Central memory CD4-positive, alpha-beta T cell (primary cell): Measurements from ENCODE around the gene ZSWIM3.
"Not testable (repeated sequence)": the region's sequence is repeated elsewhere in the genome, so short reads cannot be mapped to it uniquely, and the experiment has no call there.

Experiments
- DNase-seq: peaks from one replicate; pipeline ENCODE4 v3.0.0; 2022
- total RNA-seq, 3 experiments: gene quantifications; one replicate each; lab custom pipeline; 2026; lab: John Stamatoyannopoulos, UW

ZSWIM3 gene
- 5.6 to 14.3 (median 9.0) reads per million in 3 experiments for total RNA-seq

GRCh38 chr20:45857114-45857881, at the start of gene ZSWIM3, which contains the start of gene ACOT8:
ZSWIM3 (plus strand) TSS chr20:45857614; CDS start chr20:45857826, 212 bp downstream.
ACOT8 (minus strand) TSS chr20:45857392; CDS start chr20:45857315, 77 bp downstream.
- DNase-seq: peak; percentile 98

- no peak for DNase-seq
These were observed 47.0 kb upstream of the ZSWIM3 start for GRCh38 chr20:45810191-45810970.

- peak; percentile 94 for DNase-seq
These were observed 45.0 kb upstream of the ZSWIM3 start, which contains the start of gene UBE2C for GRCh38 chr20:45812157-45813005. UBE2C (plus strand) TSS chr20:45812644; CDS start chr20:45812696, 52 bp downstream.

GRCh38 chr20:45813006-45813340, 44.4 kb upstream of the ZSWIM3 start:
- DNase-seq: no peak

- DNase-seq: no peak
These were observed 43.9 kb upstream of the ZSWIM3 start for GRCh38 chr20:45813489-45813888.

GRCh38 chr20:45814314-45814713, 43.1 kb upstream of the ZSWIM3 start:
- no peak for DNase-seq

- no peak for DNase-seq
These were observed 40.5 kb upstream of the ZSWIM3 start for GRCh38 chr20:45816951-45817350.

- DNase-seq: no peak
These were observed 39.8 kb upstream of the ZSWIM3 start for GRCh38 chr20:45817376-45818194.

GRCh38 chr20:45818239-45818638, 39.2 kb upstream of the ZSWIM3 start:
- DNase-seq: no peak

GRCh38 chr20:45819466-45819865, 37.9 kb upstream of the ZSWIM3 start:
- no peak for DNase-seq

GRCh38 chr20:45821947-45822346, 35.5 kb upstream of the ZSWIM3 start:
- no peak for DNase-seq

- no peak for DNase-seq
These were observed 34.6 kb upstream of the ZSWIM3 start for GRCh38 chr20:45822857-45823256.

- DNase-seq: peak; percentile 39
These were observed 33.2 kb upstream of the ZSWIM3 start for GRCh38 chr20:45823949-45824835.

- DNase-seq: no peak
These were observed 30.9 kb upstream of the ZSWIM3 start for GRCh38 chr20:45826381-45827019.

GRCh38 chr20:45827030-45827652, 30.3 kb upstream of the ZSWIM3 start, which contains the start of gene TNNC2:
TNNC2 (minus strand) TSS chr20:45827312; CDS start chr20:45827248, 64 bp downstream.
- no peak for DNase-seq

GRCh38 chr20:45827712-45828111, 29.7 kb upstream of the ZSWIM3 start:
- no peak for DNase-seq

GRCh38 chr20:45828589-45828988, 28.8 kb upstream of the ZSWIM3 start:
- no peak for DNase-seq

- DNase-seq: not testable (repeated sequence)
These were observed 27.7 kb upstream of the ZSWIM3 start for GRCh38 chr20:45829673-45830106.

GRCh38 chr20:45832619-45833018, 24.8 kb upstream of the ZSWIM3 start:
- DNase-seq: no peak
